Retinal pigment epithelial cell (primary cell): ENCODE data around the gene PHLDB2.

Source experiments
- DNase-seq: peaks from one replicate; pipeline ENCODE4 v3.0.0-alpha.2; 2010; ENCODE audit warnings: low read depth
- H3K4me3 ChIP-seq: 2 replicates; pipeline ENCODE4 v1.5.1; 2011; ENCODE audit warnings: mild to moderate bottlenecking, low read length, control low read depth, moderate library complexity
- CTCF ChIP-seq: conservative IDR thresholded peaks from 2 replicates; pipeline ENCODE4 v1.5.1; 2011; ENCODE audit warnings: low read depth, low read length, control low read depth, inconsistent platforms

The PHLDB2 gene

GRCh38 chr3:111892070-111892469 lies 33.0 kb downstream of the PHLDB2 start:
- no peak overlapping the region for H3K4me3 ChIP-seq
- no peak for DNase-seq
- no peak for TF ChIP-seq CTCF

- H3K4me3 ChIP-seq: no peak overlapping the region
- DNase-seq: peak; percentile 44
- TF ChIP-seq CTCF: peak; percentile 67
These were observed 36.0 kb downstream of the PHLDB2 start for GRCh38 chr3:111895071-111895470.

DNA sequence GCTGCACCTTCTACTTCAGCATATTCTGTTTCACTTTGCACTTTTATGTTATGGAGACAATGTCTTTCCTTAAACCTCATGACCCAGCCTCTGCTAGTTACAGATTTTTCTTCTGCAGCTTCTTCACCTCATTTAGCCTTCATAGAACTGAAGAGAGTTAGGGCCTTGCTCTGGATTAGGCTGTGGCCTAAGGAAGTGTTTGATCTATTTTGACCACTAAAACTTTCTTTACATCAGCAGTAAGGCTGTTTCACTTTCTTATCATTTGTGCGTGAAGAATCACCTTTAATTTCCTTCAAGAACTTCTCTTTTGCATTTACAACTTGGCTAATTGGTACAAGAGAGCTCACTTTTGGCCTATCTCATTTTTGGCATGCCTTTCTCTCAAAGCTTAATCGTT lies 40.9 kb downstream of the PHLDB2 start:
- no peak for TF ChIP-seq CTCF
- H3K4me3 ChIP-seq: no peak overlapping the region
- DNase-seq: no peak

DNA sequence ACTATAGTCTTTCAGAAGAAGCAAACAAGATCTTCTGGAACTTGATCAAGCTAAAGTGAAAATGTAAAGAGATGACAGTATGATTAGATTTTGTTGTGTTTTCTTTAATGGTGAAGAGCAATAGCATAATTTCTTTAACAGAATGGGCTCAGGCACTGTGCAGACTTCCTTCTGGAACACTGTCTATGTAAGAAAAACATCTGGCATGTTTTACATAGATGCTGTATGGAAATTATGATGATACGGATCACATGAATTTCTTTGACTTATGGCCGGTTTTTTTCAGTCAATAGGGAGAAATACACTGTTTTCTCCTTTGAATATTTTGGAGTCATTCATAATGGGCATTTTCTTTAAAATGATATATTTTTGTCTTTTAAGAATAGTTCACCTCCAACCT lies 42.6 kb downstream of the PHLDB2 start:
- DNase-seq: no peak
- TF ChIP-seq CTCF: no peak
- no peak overlapping the region for H3K4me3 ChIP-seq

GRCh38 chr3:111902534-111902933 lies 43.5 kb downstream of the PHLDB2 start:
- no peak for TF ChIP-seq CTCF
- DNase-seq: no peak
- no peak overlapping the region for H3K4me3 ChIP-seq

DNA sequence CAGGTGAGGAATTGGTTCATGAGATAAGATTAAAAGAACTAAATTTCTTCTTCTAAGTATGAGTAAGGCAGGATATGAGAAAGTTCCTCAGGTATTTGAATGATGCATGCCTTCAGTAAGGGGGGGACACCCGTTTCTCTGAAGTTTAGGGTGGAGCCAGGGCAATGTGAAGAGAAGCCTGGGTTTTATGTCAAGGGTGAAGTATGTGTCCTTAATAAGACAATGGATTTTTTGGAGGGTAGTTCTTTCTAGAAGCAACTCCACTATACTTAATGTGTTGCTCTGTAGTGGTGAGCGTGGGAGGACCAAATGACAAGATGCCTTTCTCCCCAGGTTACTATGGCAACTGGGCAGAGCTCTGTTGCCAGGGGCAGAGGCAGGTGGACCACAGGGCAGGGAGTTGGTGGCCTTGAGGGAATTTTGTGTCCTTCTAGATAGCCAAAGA lies 44.0 kb downstream of the PHLDB2 start:
- H3K4me3 ChIP-seq: no peak overlapping the region
- TF ChIP-seq CTCF: no peak
- no peak for DNase-seq

- H3K4me3 ChIP-seq: no peak overlapping the region
- DNase-seq: peak; percentile 64
- peak; percentile 17 for TF ChIP-seq CTCF
These were observed 45.5 kb downstream of the PHLDB2 start for GRCh38 chr3:111904376-111905241.
